Measurements from ENCODE around the gene CSNK2B. TPM values are rescaled to one million over a fixed set of nuclear protein-coding genes. Genes with fewer than 3 reads are reported as not detected.
A peak's percentile ranks its signal among the peaks of the same experiment; 100 is the strongest.

Gene CSNK2B
- total and polyA plus RNA-seq, 9 of the 15 experiments (the other 6 are each of a cell fraction or from before 2014, with no cell fraction given) = 120 to 1,126 (median 529) TPM

- TF ChIP-seq LCOR (CRISPR knock-in tag; IDR thresholded peaks at IDR 0.05) (no peak), XRCC3 (IDR thresholded peaks at IDR 0.05) (no peak), MEF2D (tag; conservative IDR thresholded peaks at IDR 0.05; ENCODE audit: low read depth) (no peak), ADNP (tag; IDR thresholded peaks at IDR 0.05) (no peak), ELF2 (CRISPR knock-in tag; IDR thresholded peaks at IDR 0.05) (no peak), CAMTA2 (CRISPR knock-in tag; conservative IDR thresholded peaks at IDR 0.05) (no peak), C11orf30 (IDR thresholded peaks at IDR 0.05; ENCODE audit: low read depth) (no peak), MIER1 (IDR thresholded peaks at IDR 0.05; ENCODE audit: low read depth) (0 out of 2 replicates have a peak, but pooled peaks have one; percentile 35), ZNF133 (CRISPR knock-in tag; IDR thresholded peaks at IDR 0.05) (0 out of 2 replicates have a peak, but pooled peaks have one; percentile 21), PRPF4 (IDR thresholded peaks at IDR 0.05; ENCODE audit: insufficient read depth, low read depth, low read length, poor library complexity, severe bottlenecking) (no peak), XRCC4 (IDR thresholded peaks at IDR 0.05; ENCODE audit: extremely low read depth, insufficient read depth, insufficient read length) (no peak), ZNF263 (CRISPR knock-in tag; IDR thresholded peaks at IDR 0.05; ENCODE audit: borderline replicate concordance) (no peak), ZNF583 (CRISPR knock-in tag; IDR thresholded peaks at IDR 0.05) (no peak), ZNF197 (CRISPR knock-in tag; IDR thresholded peaks at IDR 0.05; ENCODE audit: low read depth) (no peak), ZBED1 (IDR thresholded peaks at IDR 0.05) (no peak), BRD9 (IDR thresholded peaks at IDR 0.05; ENCODE audit: low read depth, partially characterized antibody) (no peak), CCNT2 (IDR thresholded peaks at IDR 0.05; ENCODE audit: borderline replicate concordance, extremely low read depth, insufficient read length, low read depth, low read length) (no peak), ELF1 (tag; IDR thresholded peaks at IDR 0.05) (no peak), ZSCAN32 (CRISPR knock-in tag; IDR thresholded peaks at IDR 0.05) (no peak), ZNF224 (CRISPR knock-in tag; IDR thresholded peaks at IDR 0.05) (no peak), CBFA2T2 (conservative IDR thresholded peaks at IDR 0.05) (peak; percentile 54), KLF6 (CRISPR knock-in tag; IDR thresholded peaks at IDR 0.05; ENCODE audit: borderline replicate concordance) (no peak), RUNX1 (IDR thresholded peaks at IDR 0.05; ENCODE audit: low read depth) (no peak)
- TF ChIP-seq, protein P1, sequence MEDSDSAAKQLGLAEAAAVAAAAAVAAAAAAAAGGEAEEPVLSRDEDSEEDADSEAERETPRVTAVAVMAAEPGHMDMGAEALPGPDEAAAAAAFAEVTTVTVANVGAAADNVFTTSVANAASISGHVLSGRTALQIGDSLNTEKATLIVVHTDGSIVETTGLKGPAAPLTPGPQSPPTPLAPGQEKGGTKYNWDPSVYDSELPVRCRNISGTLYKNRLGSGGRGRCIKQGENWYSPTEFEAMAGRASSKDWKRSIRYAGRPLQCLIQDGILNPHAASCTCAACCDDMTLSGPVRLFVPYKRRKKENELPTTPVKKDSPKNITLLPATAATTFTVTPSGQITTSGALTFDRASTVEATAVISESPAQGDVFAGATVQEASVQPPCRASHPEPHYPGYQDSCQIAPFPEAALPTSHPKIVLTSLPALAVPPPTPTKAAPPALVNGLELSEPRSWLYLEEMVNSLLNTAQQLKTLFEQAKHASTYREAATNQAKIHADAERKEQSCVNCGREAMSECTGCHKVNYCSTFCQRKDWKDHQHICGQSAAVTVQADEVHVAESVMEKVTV (CRISPR knock-in tag; IDR thresholded peaks at IDR 0.05) = 0 out of 2 replicates have a peak, but pooled peaks have one; percentile 11
- TF ChIP-seq, protein P2, sequence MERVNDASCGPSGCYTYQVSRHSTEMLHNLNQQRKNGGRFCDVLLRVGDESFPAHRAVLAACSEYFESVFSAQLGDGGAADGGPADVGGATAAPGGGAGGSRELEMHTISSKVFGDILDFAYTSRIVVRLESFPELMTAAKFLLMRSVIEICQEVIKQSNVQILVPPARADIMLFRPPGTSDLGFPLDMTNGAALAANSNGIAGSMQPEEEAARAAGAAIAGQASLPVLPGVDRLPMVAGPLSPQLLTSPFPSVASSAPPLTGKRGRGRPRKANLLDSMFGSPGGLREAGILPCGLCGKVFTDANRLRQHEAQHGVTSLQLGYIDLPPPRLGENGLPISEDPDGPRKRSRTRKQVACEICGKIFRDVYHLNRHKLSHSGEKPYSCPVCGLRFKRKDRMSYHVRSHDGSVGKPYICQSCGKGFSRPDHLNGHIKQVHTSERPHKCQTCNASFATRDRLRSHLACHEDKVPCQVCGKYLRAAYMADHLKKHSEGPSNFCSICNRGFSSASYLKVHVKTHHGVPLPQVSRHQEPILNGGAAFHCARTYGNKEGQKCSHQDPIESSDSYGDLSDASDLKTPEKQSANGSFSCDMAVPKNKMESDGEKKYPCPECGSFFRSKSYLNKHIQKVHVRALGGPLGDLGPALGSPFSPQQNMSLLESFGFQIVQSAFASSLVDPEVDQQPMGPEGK (CRISPR knock-in tag; IDR thresholded peaks at IDR 0.05; ENCODE audit: borderline replicate concordance) = no peak
- TF ChIP-seq, protein P3, sequence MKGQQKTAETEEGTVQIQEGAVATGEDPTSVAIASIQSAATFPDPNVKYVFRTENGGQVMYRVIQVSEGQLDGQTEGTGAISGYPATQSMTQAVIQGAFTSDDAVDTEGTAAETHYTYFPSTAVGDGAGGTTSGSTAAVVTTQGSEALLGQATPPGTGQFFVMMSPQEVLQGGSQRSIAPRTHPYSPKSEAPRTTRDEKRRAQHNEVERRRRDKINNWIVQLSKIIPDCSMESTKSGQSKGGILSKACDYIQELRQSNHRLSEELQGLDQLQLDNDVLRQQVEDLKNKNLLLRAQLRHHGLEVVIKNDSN (CRISPR knock-in tag; IDR thresholded peaks at IDR 0.05) = 0 out of 2 replicates have a peak, but pooled peaks have one; percentile 29
These were observed 20.6 kb downstream of the CSNK2B start (continued) for GRCh38 chr6:31686483-31686882.
